HG02642 (cell line): ENCODE measurements around the gene TEC.
"Not testable (repeated sequence)": the region's sequence is repeated elsewhere in the genome, so short reads cannot be mapped to it uniquely, and the experiment has no call there.

Experiments used
- ATAC-seq: cut with Tn5 transposase; IDR thresholded peaks from one replicate; pipeline ENCODE4 v1.9.1; 2021; ENCODE audit warnings: mild to moderate bottlenecking; ENCODE audit not compliant: unreplicated experiment, poor library complexity

Gene TEC

GRCh38 chr4:48173056-48173991 lies 96.3 kb downstream of the TEC start:
- ATAC-seq = peak; percentile 75

DNA sequence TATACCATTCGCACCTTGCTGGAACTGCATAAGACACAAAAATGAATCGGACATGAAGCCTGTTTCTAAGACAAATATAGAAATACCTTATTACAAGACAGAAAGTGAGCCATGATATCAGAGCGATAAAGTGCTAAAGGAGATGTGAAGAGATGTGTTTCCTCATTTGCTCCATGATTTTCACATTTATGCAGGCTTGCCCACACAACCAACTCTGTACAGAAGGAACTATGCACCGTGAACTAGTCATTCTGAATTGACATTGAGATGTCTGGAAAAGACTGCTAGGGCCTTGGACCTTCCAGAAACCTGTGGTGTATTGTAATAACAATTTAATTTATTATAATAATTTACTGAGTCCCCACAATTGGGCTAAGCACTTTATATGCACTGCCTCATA lies 97.0 kb downstream of the TEC start:
- ATAC-seq = no peak

GRCh38 chr4:48169636-48170035 lies 100.0 kb downstream of the TEC start:
- no peak for ATAC-seq

- ATAC-seq = no peak
Measured at GRCh38 chr4:48167538-48168263, 101.9 kb downstream of the TEC start.

GRCh38 chr4:48164561-48164960 lies 105.1 kb downstream of the TEC start:
- ATAC-seq = not testable (repeated sequence)

GRCh38 chr4:48163746-48164145 lies 105.9 kb downstream of the TEC start:
- ATAC-seq = no peak

DNA sequence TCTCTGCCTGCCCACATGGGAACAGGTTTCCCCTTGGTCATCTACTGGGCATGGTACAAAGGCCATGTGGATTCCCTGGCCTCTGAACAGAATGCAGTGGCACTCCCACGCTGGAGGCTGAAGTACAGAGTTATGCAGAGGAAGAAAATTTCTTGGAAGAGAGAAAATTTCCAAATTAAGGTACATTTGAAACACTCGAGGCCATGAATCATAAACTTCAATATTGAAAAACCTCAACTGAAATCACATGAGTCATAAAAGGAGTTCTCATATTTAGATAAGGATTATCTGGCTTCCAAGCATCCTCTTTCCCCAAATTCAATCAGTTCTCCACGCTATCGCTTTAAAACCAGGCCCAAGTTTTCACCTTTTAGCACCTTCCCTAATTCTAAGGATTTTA lies 107.5 kb downstream of the TEC start:
- no peak for ATAC-seq

GRCh38 chr4:48157271-48157670 lies 112.4 kb downstream of the TEC start:
- ATAC-seq = no peak

DNA sequence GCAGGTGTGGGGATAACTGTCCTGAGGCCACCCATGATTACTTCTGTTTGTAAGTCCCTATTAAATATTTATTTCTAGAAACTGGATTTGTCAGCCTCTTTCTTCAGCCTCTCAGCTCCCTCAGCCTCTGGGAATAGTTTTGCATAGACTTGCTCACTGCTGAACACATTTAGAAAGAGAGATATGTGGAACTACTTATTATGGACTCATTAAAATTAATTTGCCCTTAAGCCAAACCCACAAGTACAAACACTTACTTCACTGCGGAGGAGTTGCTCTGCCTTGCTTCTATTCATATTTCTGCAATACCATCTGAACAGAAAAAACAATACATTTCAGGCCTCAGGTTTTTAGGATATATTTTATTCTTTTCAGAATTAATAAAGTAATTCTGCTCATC lies 113.2 kb downstream of the TEC start:
- ATAC-seq = no peak

DNA sequence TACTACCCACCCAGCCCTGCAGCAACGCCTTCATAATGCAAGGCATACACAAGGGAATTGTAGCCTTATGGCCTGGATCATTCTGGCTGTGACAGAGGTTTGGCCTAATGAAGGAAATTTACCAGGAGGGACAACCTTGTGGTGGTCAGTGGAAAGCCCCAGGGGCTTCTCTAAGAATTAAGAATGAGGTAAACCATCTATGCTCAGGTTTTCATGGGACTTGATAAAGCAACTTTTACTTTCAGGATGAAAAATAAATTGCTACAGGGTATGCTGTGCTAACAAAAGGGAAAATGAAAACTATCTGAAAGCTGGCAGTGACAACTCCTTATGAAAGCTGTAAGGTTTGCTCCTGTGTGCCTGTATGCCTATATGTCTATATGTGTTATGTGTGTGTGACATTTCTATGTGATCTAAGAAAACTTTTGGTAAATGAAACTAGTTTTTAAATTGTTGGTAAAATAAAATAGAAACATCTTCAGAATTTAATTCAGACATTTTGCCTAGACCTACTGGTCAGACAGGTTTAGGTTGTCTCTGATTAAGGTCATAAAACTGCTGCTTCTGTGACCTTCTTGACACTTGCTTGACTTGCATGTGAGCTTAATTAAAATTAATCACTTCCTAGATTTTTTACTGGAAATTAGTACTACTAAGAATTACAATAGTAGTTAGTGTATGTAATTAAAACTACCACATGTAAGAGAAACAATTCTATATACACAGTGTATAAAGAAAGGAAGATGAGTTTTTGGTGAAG lies 115.7 kb downstream of the TEC start:
- ATAC-seq = peak; percentile 73

- no peak for ATAC-seq
Measured at GRCh38 chr4:48152259-48152658, 117.4 kb downstream of the TEC start.

DNA sequence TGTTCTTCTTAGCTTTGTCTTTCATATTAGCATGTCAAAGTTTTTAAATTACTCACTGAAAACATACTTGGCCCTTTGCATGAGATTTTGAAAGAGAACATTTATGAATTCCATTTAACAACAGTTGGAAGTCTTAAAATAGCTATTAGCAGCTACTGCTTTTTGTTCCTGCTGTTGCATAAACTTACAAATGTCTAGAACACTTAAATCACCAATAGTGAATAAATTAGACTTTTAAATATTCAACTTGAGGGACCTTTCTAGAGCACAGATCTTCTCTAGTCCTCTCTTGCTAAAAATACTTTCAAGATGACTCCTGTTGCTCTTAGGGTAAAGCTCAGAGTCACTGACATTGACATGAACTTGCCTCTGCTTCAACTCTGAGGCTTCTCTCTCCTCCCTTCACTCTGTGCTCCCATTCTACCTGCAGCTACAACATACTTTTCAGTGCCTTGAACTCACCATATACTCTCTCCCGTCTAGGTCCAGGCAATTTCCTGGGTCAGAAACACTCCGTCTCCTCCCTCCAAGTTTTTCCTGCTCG lies 119.7 kb downstream of the TEC start:
- ATAC-seq = no peak

DNA sequence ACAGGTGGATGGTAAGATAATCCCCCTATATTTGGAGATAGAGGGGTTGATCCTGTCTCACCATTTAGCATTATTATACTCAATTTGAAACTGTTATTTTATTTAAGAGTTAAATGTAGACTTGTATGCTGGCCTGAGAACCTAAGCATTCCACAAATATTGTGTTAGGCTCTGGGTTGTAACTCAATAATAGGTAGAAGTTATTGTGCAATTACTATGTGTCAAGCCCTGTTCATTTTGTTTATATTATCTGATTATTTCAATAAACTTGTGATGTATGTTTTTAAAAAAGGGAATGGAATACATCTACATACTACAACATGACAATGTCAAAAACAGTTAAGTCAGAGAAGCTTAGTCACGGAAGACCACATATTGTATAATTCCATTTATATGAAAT lies 122.0 kb downstream of the TEC start:
- ATAC-seq = no peak

DNA sequence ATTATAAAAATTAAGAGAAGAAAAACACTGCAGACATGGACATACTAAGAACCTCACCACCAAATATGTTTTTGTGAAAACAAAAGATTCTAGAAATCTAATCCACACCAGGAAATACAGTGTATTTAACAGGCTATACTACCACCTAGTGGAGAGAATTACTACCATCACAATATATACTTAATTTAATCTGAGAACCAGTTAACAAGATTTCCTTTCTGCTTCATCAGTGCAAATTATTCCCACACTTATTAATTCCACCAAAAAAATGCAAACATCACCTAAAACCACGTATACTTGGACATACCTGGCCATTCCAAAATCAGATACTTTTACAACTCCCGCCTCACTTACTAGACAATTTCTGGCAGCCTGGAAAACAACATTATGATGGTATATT lies 128.6 kb downstream of the TEC start:
- no peak for ATAC-seq

GRCh38 chr4:48139691-48140090 lies 129.9 kb downstream of the TEC start:
- no peak for ATAC-seq

- ATAC-seq = peak; percentile 81
Measured at GRCh38 chr4:48138936-48139335, 130.7 kb downstream of the TEC start.

DNA sequence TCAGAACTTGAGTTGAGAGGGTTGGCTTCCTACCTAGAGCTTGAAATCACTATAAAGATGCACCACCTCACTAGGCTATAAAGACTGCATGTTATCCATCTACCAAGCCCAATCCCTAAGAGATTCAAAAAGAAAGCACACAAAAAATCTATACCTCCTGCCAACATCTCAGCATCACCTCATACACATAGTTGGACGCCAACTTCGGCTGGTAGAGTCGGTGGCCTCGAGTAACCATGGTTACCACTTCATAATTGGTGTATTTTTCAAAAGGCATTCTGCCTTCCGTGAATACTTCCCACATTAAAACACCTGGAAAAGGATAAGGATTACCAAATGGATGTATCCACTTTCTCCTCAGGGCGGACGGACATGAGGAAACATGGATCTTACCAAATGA lies 131.1 kb downstream of the TEC start:
- ATAC-seq = no peak

DNA sequence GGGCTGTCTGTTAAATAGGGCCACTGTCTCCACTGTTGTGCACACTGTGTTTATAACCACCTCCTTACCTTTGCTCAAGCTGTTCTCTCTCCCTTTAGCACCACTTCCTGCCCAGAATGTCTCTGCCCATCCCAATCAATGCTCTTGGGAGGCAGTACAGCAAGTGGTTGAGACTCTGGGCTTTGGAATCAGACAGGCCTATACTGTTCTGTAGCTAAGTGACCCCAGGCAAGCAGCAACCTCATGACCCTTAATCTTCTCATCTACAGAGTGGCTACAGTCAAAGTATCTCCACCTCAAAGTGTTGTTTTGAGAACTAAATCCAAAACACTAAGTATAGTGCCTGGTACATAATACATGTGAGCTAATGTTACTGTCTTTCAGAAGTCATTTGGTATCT lies 131.8 kb downstream of the TEC start:
- ATAC-seq = no peak

DNA sequence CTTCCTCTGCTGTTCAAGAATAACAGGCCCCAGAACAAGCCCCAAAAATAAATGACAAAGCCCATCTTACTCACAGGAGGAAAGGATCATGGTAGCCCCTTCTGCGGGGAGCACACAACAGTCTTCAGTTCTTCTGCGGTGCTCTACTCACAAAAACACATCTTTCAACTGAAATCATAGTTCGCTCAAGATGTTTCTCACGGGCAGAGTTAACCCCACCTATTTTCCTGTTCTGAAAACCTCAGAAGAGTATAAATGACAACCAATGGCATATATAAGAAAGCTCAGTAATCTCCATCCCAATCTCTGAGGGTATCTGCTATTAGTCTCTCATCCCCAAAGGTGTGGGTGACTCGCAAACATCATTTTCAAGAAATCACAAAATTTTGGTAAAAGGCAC lies 135.6 kb downstream of the TEC start, which contains the start of gene TXK:
Gene TXK, minus strand, starts transcription at position 170 of the 400 bp plus-strand sequence. Its CDS starts 80 bp downstream, at position 90.
- no peak for ATAC-seq

DNA sequence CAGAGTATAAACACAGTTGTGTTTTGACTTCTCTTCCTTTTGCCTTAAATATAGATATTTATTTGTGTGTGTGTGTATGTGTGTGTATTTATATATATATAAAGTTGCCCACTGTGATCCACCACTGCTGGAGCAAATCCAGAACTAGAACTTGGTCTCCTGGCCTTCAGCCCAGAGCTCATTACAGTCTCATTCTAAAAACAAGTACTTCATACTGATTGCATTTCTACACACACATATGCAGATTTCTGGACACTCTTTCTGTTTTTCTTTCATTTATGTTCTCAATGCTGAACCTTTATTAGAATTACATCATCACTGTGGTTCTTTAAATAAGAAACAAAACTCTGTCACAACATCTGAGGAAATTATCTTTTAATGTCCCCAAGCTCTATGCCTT lies 136.0 kb downstream of the TEC start:
- ATAC-seq = no peak
